Activated T-cell treated with anti-CD3 and anti-CD28 coated beads, Interleukin-2, amount 50 U/mL, for 72 hours (primary cell): ENCODE results near the gene BRIP1. TPM values are rescaled to one million over a fixed set of nuclear protein-coding genes. Genes with fewer than 3 reads are reported as not detected.
A peak's percentile ranks its signal among the peaks of the same experiment; 100 is the strongest.

Experiments
- ATAC-seq, 2 donors: fragments of 150-1000 bp; cut with Tn5 transposase; replicated peaks in 1 of 2; 2 replicates each; pipeline ENCODE4 v1.10.0; 2021; ENCODE audit warnings: moderate library complexity in 2 of 2, mild to moderate bottlenecking in 1 of 2
- DNase-seq, 2 donors: peaks; one replicate each; pipeline ENCODE4 v3.0.0; 2021 to 2022; ENCODE audit warnings: mixed read lengths in 1 of 2
- H3K27ac Mint-ChIP-seq: one replicate; pipeline ENCODE4 v1.8.0; 2022; ENCODE audit warnings: mild to moderate bottlenecking, moderate library complexity, mixed read lengths
- H3K27me3 Mint-ChIP-seq: one replicate; pipeline ENCODE4 v1.8.0; 2022; ENCODE audit warnings: low read depth, mixed read lengths
- H3K36me3 Mint-ChIP-seq, 2 donors: one replicate each; pipeline ENCODE4 v1.8.0; 2022; ENCODE audit warnings: mixed read lengths in 2 of 2, mild to moderate bottlenecking in 1 of 2; ENCODE audit not compliant: insufficient read depth in 2 of 2
- H3K4me1 Mint-ChIP-seq: one replicate; pipeline ENCODE4 v1.8.0; 2022; ENCODE audit warnings: low read depth, mixed read lengths
- H3K4me3 Mint-ChIP-seq, 2 donors: one replicate each; pipeline ENCODE4 v1.8.0; 2022; ENCODE audit warnings: mild to moderate bottlenecking in 2 of 2, mixed read lengths in 2 of 2, moderate library complexity in 2 of 2
- H3K9me3 Mint-ChIP-seq, 2 donors: one replicate each; pipeline ENCODE4 v1.8.0; 2022; ENCODE audit warnings: mixed read lengths in 2 of 2
- total RNA-seq, 2 donors: library from RNA; stranded (reverse); gene quantifications; one replicate each; pipeline ENCODE4 v1.2.3, GENCODE V29; 2022

BRIP1 gene
- total RNA-seq, 2 donors from 2014 or later, result 10.8 to 12.7 TPM

DNA sequence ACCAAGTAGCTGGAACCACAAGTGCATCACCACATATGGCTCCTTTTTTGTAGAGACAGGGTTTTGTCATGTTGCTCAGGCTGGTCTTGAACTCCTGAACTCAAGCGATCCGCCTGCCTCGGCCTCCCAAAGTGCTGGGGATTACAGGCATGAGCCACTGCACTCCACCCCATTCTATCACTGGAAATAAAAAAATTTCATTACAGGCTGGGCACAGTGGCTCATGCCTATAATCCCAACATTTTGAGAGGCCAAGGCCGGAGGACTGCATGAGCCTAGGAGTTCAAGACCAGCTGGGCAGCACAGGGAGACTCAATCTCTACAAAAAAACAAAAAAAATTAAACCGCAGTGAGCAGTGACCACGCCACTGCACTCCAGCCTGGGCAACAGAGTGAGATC is 60.1 kb downstream of the BRIP1 start:
- DNase-seq (no peak), ATAC-seq (no peak)
- Mint-ChIP-seq H3K9me3 (no peaks in the 10 kb centered on the region), H3K27ac (no peak overlapping the region), H3K4me1 (no peaks in the 10 kb centered on the region), H3K4me3 (no peak overlapping the region), H3K27me3 (no peaks in the 10 kb centered on the region), H3K36me3 (peaks cover 0 to under 1% of the 10 kb centered on the region in 2 donors)

DNA sequence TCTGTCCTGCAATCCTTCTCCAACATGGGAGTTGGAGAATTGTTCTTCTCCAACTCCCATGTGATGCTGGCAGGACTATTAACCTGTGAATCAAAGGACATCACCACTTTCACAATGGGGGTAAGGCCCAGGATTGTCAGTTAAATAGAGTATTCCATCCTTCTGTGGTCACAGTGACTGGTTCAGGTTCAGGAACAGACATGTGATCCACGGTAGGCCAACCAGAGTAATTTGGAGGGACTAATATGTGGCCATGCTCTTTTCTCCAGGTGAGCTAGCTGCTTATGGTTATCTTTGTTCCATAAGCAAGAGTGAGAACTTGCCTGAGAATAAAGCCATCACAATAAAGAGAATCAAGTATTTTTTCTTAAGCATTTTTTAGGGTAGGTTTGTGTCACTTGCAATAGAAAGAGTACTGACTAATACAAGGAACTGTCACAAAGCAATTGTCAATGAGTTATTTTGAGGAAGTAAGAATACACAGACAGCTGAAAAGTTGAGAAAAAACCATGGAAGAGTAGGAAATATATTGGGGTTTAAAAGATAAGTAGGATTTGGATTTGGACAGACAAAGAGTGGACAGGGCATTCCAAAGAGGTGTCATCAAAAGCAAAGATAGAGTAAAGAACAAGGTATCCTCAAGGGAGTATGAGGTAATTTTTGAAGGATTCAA is 63.4 kb downstream of the BRIP1 start:
- no peak for DNase-seq
- Mint-ChIP-seq H3K9me3 (no peaks in the 10 kb centered on the region), H3K27me3 (no peaks in the 10 kb centered on the region), H3K4me1 (no peaks in the 10 kb centered on the region), H3K36me3 (peaks cover 0 to 10% of the 10 kb centered on the region in 2 donors), H3K27ac (no peak overlapping the region), H3K4me3 (no peak overlapping the region)
- ATAC-seq, result no peak

DNA sequence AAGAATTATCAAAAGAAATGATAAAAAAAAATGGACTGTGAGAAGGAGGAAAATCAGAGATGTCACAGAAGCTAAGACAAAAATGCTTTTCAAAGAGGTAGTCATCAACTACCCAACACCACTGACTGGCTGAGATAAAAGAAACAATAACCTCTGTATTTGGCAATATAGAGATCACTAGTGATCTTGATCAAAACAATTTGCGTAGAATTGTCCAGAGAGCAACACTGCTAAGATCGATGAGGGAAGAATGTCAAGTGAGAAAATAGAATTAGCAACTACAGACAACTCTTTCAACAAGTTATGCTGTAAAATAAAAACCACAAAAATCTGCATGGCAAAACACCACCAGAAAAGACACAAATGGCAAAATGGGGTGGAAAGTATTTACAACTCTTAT is 66.0 kb downstream of the BRIP1 start:
- no peak for DNase-seq
- peaks cover 2 to 10% of the 10 kb centered on the region in 2 donors for H3K36me3 Mint-ChIP-seq
- no peaks in the 10 kb centered on the region for H3K4me1 Mint-ChIP-seq
- H3K27me3 Mint-ChIP-seq, result no peaks in the 10 kb centered on the region
- H3K9me3 Mint-ChIP-seq, result no peaks in the 10 kb centered on the region
- ATAC-seq, result no peak
- H3K4me3 Mint-ChIP-seq, result no peak overlapping the region
- no peak overlapping the region for H3K27ac Mint-ChIP-seq

DNA sequence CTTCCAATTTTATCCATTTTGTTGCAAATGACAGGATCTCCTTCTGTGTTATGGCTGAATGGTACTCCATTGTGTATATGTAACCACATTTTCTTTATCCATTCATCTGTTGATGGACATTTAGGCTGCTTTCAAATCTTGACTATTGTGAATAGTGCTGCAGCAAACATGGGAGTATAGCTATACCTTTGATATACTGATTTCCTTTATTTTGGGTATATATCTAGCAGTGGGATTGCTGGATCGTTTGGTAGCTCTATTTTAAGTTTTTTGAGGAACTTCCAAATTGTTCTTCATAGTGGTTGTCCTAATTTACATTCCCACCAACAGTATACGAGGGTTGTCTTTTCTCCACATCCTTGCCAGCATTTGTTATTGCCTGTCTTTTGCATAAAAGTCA is 67.8 kb downstream of the BRIP1 start:
- H3K4me3 Mint-ChIP-seq, result no peak overlapping the region
- H3K27me3 Mint-ChIP-seq, result no peaks in the 10 kb centered on the region

DNA sequence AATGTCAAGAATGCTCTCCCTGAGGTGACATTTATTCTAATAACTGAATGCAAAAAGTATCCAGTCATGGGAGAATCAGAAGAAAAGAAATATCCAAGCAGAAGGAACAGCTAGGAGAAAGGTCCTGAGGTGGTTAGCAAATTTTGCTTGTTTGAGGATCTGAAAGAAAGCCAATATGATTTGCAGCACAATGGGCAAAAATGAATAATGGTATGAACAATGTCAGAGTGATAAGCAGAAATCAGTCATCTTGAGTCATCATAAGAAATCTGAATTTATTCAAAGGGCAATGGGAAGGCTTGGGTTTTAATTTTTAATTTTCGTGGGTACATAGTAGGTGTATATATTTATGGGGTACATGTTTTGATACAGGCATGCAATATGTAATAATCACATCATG is 68.5 kb downstream of the BRIP1 start:
- Mint-ChIP-seq H3K9me3 (no peaks in the 10 kb centered on the region), H3K27me3 (no peaks in the 10 kb centered on the region), H3K36me3 (peaks cover 2 to 11% of the 10 kb centered on the region in 2 donors), H3K4me3 (no peak overlapping the region), H3K27ac (no peak overlapping the region), H3K4me1 (no peaks in the 10 kb centered on the region)
- no peak for DNase-seq
- no peak for ATAC-seq

More for the DNA sequence above, 67.8 kb downstream of the BRIP1 start:
- Mint-ChIP-seq H3K9me3 (no peaks in the 10 kb centered on the region), H3K36me3 (peaks cover 2 to 10% of the 10 kb centered on the region in 2 donors), H3K4me1 (no peaks in the 10 kb centered on the region), H3K27ac (no peak overlapping the region)
- no peak for DNase-seq
- ATAC-seq, result no peak

DNA sequence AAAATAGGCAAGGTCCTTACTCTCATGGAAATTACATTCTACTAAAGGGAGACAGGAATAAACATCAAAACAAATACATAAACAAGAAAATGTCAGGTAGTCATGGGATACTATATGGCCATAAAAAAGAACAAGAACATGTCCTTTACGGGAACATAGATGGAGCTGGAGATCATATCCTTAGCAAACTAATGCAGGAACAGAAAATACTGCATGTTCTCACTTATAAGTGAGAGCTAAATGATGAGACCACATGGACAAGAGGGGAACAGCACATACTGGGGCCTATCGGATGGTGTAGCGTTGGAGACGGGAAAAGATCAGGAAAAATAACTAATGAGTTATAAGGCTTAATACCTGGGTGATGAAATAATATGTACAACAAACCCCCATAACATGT is 69.1 kb downstream of the BRIP1 start:
- ATAC-seq, result no peak
- DNase-seq, result no peak
- Mint-ChIP-seq H3K4me1 (no peaks in the 10 kb centered on the region), H3K9me3 (no peaks in the 10 kb centered on the region), H3K36me3 (peaks cover 2 to 11% of the 10 kb centered on the region in 2 donors), H3K27ac (no peak overlapping the region), H3K27me3 (no peaks in the 10 kb centered on the region), H3K4me3 (no peak overlapping the region)

DNA sequence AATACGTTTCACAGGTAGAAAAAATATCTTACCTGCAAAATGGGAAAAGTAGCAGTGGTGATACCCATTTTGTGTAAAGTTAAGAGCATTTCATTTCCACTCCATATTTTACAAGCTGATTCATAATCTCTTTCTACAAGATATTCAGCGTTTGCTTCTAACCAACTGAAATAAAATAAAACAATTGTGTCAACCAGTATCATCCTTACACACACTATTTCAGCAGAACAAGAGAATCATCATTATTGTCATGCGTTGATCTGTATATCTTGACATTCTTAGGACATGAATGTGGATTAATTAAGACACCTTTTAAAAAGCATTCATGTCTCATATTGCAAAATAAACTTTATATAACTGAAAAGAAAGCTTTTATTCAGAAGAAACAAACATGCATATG is 69.8 kb downstream of the BRIP1 start:
- no peak overlapping the region for H3K4me3 Mint-ChIP-seq
- no peaks in the 10 kb centered on the region for H3K9me3 Mint-ChIP-seq
- DNase-seq (no peak), ATAC-seq (no peak)
- no peaks in the 10 kb centered on the region for H3K27me3 Mint-ChIP-seq
- H3K36me3 Mint-ChIP-seq, result peaks cover 2 to 11% of the 10 kb centered on the region in 2 donors
- no peak overlapping the region for H3K27ac Mint-ChIP-seq
- no peaks in the 10 kb centered on the region for H3K4me1 Mint-ChIP-seq

DNA sequence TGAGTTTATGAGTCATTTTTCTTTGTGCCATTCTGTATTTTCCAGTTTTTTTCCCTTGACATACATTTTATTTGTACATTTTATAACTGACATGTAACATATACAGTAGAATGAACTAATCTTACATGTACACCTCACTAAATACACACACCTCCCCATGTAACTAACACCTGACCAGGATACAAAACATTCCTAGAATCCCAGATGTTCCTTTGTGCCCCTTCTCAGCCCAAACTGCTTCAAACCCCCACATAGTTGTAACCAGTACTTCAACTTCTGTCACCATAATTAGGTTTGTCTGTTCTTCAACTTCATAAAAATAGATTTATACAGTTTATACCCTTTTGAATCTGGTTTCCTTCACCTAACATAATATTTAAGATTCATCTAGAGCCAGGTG is 73.5 kb downstream of the BRIP1 start:
- Mint-ChIP-seq H3K9me3 (no peaks in the 10 kb centered on the region), H3K27ac (no peak overlapping the region), H3K36me3 (peaks cover 1 to 2% of the 10 kb centered on the region in 2 donors), H3K4me3 (no peak overlapping the region), H3K4me1 (no peaks in the 10 kb centered on the region), H3K27me3 (no peaks in the 10 kb centered on the region)
- ATAC-seq (no peak), DNase-seq (no peak)

DNA sequence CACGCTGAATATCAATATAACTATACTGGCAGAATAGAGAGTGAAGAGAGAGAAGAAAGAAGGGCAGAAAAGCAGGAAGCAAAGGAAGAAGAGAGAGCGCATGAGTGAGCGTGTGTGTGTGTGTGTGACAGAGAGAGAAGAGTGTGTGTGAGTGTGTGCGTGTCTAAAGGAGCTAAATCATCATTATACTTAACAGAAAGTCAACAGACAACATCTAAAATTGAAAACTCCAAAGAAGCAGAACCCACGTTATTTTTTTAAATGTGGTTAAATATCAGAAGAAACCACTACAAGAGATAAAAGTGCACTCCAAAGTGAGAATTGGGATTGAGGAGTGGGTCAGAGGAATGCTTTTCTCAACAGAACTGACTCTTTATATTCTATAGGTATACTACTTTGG is 77.2 kb downstream of the BRIP1 start:
- Mint-ChIP-seq H3K36me3 (peaks cover 0 to 1% of the 10 kb centered on the region in 2 donors), H3K27ac (no peak overlapping the region), H3K4me3 (no peak overlapping the region), H3K9me3 (no peaks in the 10 kb centered on the region), H3K27me3 (no peaks in the 10 kb centered on the region), H3K4me1 (no peaks in the 10 kb centered on the region)
- ATAC-seq (peak in 1 of 2 donors; percentile 63), DNase-seq (no peak)

DNA sequence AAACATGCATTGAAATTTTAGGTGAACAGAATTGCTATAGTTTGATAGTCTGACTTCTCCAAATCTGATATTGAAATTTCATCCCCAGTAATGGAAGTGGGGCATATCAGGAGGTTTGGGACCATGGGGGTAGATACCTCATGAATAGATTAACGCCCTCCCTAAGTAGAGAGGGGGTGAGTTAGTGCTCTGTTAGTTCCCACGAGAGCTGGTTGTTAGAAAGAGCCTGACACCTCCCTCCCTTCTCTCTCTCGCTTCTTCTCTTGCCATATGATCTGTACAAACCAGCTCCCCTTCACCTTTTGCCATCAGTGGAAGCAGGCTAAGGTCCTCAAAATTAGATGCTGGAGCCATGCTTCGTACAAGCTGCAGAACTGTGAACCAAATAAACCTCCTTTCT is 78.8 kb downstream of the BRIP1 start:
- H3K4me3 Mint-ChIP-seq, result no peak overlapping the region
- ATAC-seq, result no peak
- no peaks in the 10 kb centered on the region for H3K27me3 Mint-ChIP-seq
- DNase-seq, result no peak
- no peaks in the 10 kb centered on the region for H3K9me3 Mint-ChIP-seq
- no peaks in the 10 kb centered on the region for H3K4me1 Mint-ChIP-seq
- H3K36me3 Mint-ChIP-seq, result no peaks in the 10 kb centered on the region
- no peak overlapping the region for H3K27ac Mint-ChIP-seq

DNA sequence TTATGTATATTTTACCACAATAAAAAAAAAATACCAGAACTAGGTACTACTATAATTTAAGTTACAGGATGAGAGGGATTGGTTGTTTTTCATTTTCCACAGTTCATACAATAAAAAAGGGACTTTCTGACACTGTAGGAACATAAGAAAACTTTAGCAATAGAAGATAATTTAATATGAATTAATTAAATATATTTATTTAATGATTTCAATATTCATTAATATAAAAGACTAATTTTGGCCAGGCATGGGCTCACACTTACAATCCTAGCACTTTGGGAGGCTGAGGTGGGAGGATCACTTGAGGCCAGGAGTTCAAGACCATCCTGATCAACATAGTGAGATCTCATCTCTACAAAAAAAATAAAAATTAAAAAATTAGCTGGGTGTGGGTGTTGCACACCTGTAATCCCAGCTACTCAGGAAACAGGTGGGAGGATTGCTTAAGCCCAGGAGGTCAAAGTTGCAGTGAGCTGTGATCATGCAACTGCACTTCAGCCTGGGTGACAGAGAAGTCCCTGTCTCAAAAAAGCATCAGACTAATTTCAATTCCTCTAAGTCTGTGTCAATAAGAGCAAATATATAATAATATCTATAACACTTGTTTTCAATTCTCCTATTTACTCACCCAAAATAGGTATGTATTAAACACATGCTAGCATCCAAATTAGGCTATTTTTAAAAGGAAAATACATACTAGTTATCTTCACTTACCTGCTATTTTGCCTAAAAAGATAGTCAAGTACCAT is 79.6 kb downstream of the BRIP1 start:
- Mint-ChIP-seq H3K4me1 (no peaks in the 10 kb centered on the region), H3K27me3 (no peaks in the 10 kb centered on the region), H3K4me3 (no peak overlapping the region), H3K27ac (no peak overlapping the region), H3K9me3 (no peaks in the 10 kb centered on the region), H3K36me3 (no peaks in the 10 kb centered on the region)
- ATAC-seq, result no peak
- no peak for DNase-seq

DNA sequence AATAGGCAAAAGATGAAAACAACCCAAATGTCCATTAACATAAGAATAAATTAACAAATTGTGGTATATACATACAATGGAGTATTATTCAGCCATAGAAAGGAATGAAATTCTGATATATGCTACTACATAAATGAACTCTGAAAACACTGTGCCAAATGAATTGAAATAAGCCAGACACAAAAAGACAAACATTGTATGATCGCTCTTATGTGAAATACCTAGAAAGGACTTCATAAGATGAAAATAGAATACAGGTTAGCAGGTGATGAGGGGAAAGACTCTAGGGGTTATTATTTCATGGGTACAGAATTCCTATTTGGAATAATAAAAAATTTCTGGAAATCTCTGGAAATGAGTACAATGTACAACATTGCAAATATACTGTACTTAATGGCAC is 80.2 kb downstream of the BRIP1 start:
- Mint-ChIP-seq H3K4me1 (no peaks in the 10 kb centered on the region), H3K36me3 (no peaks in the 10 kb centered on the region), H3K27ac (no peak overlapping the region), H3K9me3 (no peaks in the 10 kb centered on the region), H3K4me3 (no peak overlapping the region), H3K27me3 (no peaks in the 10 kb centered on the region)
- no peak for DNase-seq
- no peak for ATAC-seq

DNA sequence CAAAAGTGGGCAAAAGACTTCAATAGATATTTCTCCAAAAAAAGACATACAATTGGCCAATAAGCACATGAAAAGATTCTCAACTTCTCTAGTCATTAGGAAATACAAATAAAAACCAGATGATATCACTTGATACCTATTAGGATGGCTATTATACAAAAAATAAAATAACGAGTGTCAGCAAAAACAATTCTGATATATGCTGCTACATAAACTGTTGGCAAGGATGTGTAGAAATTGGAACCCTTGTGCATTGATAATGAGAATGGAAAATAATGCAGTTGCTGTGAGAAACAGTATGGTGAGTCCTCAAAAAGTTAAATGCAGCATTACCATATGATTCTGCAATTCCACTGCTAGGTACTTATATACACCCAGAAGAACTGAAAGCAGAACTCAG is 80.6 kb downstream of the BRIP1 start:
- ATAC-seq (no peak), DNase-seq (no peak)
- no peaks in the 10 kb centered on the region for H3K9me3 Mint-ChIP-seq
- H3K27me3 Mint-ChIP-seq, result no peaks in the 10 kb centered on the region
- H3K27ac Mint-ChIP-seq, result no peak overlapping the region
- H3K36me3 Mint-ChIP-seq, result no peaks in the 10 kb centered on the region
- no peak overlapping the region for H3K4me3 Mint-ChIP-seq
- no peaks in the 10 kb centered on the region for H3K4me1 Mint-ChIP-seq

DNA sequence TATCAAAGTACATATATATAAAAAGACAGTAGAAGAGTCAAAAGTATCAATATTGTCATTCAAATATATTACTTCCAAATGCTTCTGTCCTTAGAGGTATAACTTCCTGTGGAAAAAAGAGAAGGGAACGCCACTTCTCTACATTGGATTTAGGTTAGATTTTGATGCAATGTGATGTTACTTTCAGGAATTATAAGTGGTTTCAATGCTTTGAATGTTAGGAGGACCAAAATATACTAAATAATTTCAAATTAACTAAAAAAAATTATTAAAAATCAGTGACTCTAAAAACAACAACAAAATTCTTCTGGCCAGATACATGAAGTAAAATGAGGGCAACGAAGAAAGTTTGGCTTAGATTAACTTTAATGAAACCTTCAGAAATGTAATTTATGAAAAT is 88.0 kb downstream of the BRIP1 start:
- DNase-seq (no peak), ATAC-seq (no peak)
- no peaks in the 10 kb centered on the region for H3K4me1 Mint-ChIP-seq
- no peaks in the 10 kb centered on the region for H3K27me3 Mint-ChIP-seq
- H3K27ac Mint-ChIP-seq, result no peak overlapping the region
- no peak overlapping the region for H3K4me3 Mint-ChIP-seq
- peaks cover 8 to 23% of the 10 kb centered on the region in 2 donors for H3K36me3 Mint-ChIP-seq
- peaks cover 6% of the 10 kb centered on the region in 2 donors for H3K9me3 Mint-ChIP-seq
